Activated T-helper 1 cell treated with anti-CD3 and anti-CD28 coated beads, Interleukin-2, amount 50 U/mL, for 16 hours (primary cell): ENCODE results near the gene FBXL17.
"Not testable (repeated sequence)": the region's sequence is repeated elsewhere in the genome, so short reads cannot be mapped to it uniquely, and the experiment has no call there.

Source experiments
- DNase-seq, 2 donors: peaks; one replicate each; pipeline ENCODE4 v3.0.0-alpha.2; 2020; ENCODE audit warnings: low read depth in 1 of 2, low spot score in 1 of 2

The FBXL17 gene

DNA sequence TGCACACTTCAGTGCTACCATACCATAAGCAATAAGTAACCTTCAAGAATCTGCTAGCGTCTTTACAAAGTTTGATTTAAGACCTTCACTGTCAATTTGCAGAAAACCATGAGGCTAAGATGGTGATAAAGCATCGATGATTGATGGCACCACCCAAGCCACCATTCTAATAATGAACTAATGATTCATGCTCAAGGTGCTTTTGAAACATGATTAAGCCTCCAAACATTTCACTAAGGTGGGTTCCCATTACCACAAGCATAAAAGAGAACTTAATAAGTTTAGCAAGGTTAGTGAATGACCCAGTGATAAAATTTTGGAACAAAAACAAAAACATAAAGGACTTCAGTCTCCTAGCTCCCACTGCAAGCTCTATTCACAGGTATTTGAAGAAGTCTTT lies 214.7 kb downstream of the FBXL17 start:
- DNase-seq = no peak

DNA sequence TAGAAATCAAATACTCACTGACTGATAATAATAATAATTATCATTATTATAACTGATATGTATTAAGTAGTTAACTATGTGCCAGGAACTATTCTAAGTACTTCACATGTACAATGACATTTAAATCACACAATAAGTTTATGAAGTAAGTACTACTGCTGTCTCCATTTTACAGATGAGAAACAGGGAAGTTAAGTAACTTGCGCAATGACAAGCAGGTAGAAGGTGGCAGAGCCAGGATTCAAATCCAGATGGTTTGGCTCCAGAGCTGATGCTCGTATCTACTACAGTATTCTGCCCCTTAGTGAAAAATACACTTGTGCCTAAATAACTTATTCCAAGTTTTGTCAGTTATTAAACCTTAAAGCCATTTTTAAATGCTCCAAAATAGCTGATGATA lies 217.3 kb downstream of the FBXL17 start:
- no peak for DNase-seq

DNA sequence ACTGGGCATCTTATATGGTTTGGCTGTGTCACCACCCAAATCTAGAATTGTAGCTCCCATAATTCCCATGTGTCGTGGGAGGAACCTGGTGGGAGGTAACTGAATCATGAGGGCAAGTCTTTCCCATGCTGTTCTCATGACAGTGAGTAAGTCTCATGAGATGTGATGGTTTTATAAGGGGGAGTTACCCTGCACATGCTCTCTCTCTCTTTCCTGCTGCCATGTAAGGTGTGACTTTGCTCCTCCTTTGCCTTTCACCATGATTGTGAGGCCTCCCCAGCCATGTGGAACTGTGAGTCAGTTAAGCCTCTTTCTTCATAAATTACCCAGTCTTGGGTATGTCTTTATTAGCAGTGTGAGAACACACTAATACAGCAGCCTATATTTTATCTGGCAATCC lies 229.0 kb downstream of the FBXL17 start:
- not testable (repeated sequence) for DNase-seq

DNA sequence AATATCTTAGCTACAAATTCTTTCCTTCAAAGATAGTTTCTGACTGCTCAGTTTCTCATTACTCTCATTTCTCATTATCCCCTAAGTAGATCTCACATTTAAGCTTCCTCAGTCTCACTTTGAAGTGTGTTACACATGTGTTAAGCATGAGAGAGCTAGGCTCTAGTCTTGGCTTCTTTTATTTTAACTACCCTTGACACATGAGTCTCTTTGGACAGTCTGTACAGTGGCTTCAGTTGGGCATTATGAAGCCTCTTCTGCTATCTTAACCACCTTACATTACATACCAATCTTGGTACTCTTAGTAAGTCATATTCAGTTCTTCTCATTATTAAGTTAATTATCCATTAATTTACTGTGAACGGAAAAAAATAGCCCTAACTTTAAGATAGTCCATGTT lies 232.5 kb downstream of the FBXL17 start:
- DNase-seq = no peak

DNA sequence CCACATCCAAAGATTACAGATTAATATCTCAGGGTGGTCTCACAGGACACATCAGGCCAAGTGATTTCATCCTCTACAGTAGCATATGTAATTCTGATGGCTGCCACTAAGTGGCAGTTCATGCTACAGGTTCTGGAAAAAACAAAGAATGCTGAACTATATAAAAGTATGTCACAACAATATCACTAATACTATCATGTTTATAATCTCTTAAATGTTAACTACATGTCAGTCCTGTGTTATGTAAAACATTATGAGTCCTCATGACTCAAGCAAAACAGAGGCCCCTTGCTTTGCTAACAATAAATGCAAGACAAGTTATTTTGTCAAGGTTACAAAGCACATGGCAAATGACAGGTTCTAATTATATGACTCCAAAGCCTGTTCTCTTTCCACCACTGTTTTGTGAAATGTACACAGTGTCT lies 233.2 kb downstream of the FBXL17 start:
- no peak for DNase-seq

DNA sequence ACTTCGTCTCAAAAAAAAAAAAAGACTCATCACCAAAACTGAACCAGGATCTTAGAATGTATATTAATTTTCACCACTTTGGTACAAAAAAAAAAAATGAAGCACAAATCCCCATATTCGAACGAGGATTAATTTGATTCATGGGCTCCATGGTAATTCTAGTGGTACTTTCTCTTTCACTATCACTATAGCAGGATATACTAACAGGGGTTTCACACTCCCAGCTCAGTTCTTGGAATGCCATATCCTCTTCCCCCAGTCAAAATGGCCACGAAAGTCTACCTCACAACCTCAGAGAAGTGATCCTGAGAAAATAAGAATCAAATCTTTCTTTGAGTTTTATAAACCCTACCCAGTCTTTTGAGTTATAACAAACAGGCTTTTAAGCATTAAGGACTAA lies 235.7 kb downstream of the FBXL17 start:
- DNase-seq = no peak

DNA sequence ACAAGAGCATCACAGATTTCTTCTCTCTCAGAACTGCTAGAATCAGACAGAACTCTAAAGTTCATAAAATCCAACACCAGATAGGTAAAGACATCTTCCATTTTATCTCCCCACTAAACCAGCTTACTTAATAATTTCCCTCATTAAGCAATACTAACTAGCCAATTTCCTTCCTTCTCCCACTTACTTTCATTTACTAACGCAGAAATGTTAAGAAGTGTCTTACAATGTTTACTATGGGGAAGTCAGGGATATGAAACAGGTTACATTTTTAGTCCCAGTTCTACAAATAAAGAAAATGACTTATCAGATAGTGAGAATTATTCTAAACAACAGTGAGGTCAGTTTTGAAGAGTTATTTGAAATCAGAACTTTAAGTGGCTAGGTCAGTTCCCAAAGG lies 236.5 kb downstream of the FBXL17 start:
- DNase-seq = no peak

DNA sequence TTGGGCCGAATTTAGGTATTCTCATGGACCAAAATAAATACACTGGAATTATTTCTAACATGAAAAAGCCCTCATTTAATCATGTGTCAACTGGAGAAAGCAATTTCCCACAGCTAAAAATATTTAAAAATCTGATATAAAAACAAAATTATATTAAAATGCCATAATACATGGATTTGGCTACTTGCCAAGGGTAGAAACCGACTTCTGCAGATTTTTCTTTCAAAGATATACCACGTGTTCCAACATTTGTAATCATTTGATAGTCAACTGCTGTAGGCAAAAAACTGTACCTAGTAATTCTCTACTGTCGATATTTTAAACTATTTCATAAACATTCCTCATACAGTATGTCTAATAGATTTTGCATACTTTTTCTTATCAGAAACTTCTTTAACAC lies 237.6 kb downstream of the FBXL17 start:
- no peak for DNase-seq

DNA sequence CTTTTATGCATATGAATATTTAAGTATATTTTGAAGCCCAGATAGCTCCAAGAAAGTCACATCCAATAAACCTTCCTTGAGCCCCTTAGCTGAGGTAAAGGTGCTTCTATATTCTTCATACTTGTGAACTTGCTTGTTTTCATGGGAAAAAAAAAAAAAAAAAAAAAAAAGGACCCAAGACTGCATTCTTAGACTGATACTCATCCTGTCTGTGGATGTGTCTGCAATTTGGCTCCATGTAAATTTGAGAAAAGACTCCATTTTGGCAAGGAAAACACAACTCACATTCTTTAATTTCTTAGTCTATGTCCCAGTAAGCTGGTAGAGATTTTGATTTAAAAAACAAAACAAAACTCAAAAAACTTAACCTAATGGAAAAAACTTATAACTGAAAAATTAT lies 238.3 kb downstream of the FBXL17 start:
- no peak for DNase-seq

DNA sequence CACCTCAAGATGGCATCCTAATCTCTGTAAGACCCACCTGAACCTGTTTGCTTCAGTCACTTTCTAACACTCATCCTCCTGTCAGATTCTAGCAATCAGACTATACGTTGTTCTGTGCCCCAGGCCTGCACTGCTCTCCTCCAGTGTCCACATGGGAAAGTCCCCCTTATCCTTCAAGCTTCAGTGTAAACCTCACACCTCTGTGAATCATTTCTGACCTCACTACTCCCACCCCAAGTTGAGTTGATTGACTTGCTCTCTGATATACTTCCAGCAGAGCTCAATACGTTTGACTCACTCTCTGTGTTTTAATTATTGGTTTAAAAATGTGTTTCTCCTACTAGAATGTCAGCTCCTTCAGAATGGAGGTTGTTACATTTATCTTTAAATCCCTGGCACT lies 240.2 kb downstream of the FBXL17 start:
- DNase-seq = no peak

DNA sequence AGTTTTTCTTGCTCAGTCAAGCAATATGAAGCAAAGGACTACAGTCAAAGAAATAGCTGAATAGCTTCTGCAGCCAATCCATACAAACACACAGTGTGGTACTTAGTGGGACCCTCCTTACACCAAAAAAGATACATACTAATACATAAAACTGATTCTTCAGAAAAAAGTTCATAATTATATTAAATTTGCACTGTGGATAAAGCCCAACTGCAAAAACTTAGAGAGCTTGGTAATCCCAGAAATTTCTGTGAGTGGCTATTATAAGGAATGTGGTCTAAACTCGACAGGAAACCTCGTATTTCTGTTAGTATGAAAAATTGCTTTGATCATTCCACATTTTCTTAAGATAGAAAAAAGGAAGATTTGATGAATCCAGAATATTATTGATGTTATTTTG lies 245.4 kb downstream of the FBXL17 start:
- DNase-seq = no peak

DNA sequence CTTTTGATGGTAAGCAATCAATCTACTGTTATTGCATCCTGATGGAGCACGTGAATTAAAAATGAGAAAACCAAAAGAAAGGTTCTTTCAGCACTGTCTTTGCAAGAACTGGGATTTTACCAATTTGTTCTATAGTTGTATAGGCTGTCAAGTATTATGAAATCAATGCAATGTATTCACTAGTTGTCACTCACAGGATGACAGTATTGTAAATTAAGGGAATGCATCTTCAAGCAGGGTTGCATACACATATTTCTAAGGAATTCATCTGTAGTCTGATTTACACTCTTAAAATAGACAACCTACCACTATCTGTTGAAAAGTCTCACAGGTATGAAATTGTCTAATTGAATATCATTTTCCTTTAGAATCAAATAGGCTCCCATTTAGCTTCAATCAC lies 252.8 kb downstream of the FBXL17 start:
- no peak for DNase-seq

DNA sequence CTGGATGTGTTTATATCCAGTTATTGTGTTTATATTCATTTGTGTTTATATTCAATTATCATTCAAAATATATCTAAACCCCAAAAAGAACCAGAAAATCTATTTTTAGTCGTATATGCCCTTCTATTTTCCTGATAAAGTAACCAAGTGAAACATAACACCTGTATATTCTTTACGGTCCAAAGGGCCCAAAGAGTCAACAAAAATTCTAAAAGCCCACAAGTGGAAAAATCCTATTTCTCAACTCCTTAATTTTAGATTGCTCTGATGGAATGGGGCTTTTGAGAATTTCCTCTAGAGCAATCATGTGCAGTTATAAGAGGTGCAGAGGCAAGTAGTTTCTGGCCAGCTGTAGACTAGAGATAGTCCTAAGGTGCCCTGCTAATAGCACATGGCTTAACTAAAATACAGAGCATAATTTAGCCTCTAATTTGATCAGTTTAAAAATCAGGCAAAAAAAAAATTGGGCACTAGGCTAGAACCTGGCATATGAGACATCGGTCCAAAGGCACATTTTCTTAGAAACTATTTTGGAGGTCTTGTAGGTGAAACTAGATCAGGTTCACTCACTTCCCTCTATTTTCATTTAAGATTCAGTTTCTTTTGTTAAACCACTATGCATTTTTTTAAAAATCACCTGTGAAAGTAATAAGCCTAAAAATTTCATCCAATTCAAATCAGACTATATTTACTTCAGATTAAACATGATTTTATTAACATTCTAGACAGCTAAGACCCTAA lies 256.0 kb downstream of the FBXL17 start:
- DNase-seq = no peak

DNA sequence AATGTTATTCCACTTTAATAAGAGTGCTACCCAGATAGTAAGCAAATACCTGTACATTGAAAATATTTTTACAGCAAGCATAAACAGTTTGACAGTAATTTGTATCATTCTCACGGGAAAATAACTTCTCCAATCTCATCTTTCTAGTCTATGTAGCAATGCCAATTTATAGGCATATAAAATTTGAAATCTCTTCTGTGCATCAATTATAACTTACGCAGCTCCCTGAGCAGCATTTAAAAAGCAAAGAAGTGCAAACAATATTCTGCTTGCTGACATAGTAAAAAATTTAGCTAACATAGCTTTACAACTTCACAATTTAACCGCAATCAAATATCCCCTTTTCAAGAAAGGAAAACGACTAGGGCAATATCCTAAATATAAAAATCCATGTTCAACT lies 257.3 kb downstream of the FBXL17 start:
- no peak for DNase-seq

DNA sequence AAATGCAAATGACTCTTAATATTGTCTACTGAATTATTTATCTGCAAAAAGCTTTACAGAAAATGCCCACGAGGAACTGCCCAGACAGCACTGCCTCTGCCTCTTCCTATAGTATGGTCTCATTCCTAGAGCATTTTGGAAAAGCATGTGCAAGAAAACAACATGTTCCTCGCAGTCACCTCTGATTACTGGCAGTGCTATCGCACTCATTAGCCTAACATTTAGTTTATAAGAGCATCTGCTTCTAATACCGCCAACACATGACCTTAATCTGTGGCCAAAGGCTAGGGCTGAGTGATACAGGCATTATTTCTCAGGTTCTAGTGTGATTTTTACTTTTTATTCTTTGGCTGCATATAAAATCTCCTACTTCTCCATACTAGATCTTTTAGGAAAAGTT lies 259.2 kb downstream of the FBXL17 start:
- DNase-seq = no peak

DNA sequence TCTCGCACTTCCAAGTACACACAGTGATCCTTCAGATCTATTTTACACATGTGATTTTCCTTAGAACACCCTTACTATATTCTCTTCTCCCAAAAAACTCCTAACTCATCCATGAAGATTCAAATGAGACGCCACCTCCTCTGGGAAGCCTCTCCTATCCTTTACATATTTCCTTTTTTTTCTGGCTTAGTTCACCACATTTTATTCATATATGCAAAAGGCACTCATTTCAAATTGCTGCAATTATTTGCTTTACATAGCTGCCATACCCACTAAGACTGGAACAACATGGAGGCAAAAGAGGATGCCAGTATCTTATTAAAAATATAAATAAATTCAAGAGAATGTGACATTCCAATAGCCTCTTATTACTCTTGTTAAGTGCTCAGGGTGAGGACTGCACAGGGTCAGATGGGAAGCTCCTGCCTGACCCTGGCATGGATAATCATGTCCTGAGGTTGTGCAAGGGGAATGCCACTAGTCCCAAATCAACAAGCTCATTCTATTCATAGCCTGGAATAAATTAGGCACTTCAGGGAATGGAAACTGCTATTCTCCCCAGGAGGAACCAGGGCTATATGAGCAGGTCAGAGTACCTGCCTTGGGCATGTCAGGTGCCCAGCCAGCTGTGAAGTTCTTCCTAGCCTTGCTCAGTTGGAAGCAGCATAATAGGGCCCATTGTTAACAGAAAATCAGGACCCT lies 262.9 kb downstream of the FBXL17 start:
- no peak for DNase-seq

DNA sequence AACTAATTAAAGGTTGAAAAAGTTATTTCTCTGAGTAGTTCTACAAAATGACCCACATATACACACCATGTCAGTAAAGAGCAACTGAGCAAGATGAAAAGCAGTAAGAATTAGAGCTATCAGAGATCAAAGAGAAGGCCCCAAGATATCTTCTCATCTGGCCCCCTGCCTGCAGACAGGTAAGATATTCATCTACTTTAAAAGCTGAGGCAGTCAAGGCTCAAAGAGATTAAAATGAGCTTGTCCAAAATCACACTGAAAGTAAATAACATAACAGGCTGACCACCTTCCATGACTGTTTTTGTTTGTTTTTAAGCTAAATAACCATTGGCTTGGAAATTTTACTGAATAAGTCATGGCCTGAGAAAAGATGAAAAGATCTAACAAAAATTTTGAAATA lies 266.2 kb downstream of the FBXL17 start:
- no peak for DNase-seq

DNA sequence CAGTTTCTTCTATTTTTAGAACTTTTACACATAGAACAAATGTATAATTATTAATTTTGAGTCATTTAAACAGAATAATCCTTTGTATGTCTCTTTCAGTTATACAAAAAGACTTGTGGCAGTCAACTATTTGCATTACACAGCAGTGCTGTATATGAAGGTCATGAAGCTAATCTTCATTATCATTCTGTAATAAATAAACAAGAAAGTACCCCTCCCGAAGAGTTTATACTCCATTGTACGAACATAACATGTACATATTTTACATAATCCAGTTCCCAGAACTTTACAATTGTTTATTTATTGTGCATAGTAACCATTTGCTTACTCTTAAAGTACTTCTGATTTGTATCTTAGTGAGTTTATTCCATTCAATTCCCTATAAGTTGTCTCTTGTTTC lies 267.9 kb downstream of the FBXL17 start:
- no peak for DNase-seq

DNA sequence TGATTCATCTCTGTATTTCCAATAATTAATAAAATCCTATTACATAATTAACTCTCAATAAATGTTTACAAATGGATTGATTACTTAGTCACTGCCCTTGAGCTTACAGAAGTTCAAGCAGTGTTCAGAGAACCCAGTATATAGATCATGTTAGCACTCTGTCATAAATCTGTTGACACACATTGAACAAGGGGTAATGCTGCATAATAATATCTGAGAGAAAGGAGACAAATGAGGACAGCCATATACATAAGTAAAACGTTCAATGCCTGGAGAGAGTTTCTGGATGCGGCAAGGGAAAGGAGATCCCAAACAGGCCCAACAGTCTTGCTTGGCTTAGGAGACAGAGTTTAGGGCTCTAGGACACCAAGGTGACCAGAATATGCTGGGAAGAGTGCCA lies 270.2 kb downstream of the FBXL17 start:
- DNase-seq = no peak

DNA sequence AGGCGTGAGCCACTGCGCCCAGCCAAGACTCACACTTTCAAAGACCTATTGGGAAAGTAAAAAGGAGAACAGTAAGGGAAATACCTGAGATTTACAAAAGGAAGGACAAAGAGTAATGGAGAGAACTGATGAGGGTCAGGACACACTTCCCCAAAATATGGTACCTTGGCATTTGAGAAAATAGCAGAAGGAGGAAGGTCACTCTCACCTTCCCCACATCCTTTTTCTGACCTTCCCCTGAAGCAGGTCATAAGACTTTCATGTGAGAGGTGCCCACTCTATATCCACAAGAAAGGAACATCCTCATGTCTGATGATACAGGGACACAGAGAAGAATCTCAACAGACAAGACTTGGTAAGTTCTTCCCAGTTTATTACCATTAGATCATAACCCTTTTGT lies 272.8 kb downstream of the FBXL17 start:
- no peak for DNase-seq

DNA sequence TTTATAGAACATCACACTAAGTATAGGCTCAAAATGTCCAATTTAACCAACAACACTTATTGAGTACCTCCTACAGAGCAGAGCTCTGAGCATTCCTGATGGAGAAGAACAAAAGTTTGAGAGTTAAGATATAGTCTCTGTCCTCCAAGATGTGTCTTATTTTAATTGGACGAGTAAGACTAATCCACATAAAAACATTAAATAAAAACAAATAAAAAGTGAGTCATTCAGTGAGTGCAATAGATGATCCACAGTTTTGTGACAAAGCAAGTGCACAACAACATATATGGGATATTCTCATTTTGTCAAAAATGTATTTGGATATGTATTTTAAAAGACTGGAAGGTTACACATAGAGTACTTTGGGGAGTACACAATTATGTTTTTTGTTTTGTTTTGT lies 277.4 kb downstream of the FBXL17 start:
- no peak for DNase-seq

DNA sequence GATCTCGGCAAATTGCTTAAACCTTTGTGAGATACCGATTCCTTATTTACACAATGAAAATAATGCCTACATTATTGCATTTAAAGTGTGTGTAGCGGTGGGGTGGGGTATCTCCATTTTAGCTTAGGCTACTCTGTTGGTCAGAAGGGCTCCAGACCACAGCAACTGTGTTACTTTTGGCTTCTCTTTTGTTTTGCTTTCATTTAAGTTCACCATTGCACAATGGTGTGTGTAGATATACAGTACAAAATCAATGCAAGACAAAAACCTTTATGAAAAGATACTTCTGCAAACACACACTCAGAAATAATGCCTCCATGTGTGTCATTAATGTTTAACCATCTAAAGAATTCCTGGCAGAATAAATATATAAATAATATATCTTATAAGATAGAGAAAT lies 279.4 kb downstream of the FBXL17 start:
- no peak for DNase-seq

DNA sequence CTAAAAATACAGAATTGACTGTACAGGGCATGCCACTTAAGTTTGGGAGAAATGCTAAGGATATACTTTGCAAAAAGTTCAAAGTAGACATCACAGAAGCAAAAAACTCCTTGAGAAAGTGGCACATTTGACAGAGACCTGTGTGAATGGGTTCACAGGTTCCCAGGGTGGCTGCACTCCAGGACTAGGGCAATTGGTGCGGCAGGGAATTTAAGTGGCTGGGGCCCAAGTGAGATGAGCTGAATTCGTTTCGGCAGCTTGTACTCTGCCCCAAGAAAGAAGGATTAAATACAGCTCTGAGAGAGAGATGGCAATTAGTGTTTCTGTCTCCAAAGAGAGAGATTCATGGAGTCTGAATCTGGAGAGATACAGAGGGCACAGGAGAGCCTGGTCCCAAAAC lies 280.1 kb downstream of the FBXL17 start:
- no peak for DNase-seq
